Lower lobe of right lung (tissue), 2 donors: Measurements from ENCODE around the gene CCR6. TPM values are rescaled to one million over a fixed set of nuclear protein-coding genes. Genes with fewer than 3 reads are reported as not detected.

Experiments
- ATAC-seq, 2 donors: fragments of 200-7000 bp; cut with Tn5 transposase; one replicate each; pipeline ENCODE4 v1.9.1; 2020 to 2022; ENCODE audit warnings: mild to moderate bottlenecking in 2 of 2, moderate library complexity in 2 of 2
- DNase-seq: peaks from one replicate; pipeline ENCODE4 v3.0.0-alpha.2; 2020
- H3K27ac ChIP-seq: fragments of 200-600 bp; one replicate; pipeline ENCODE4 v1.8.0; 2022
- H3K27me3 ChIP-seq: fragments of 200-600 bp; one replicate; pipeline ENCODE4 v1.8.0; 2022; ENCODE audit warnings: low read depth
- H3K36me3 ChIP-seq: fragments of 200-600 bp; one replicate; pipeline ENCODE4 v1.8.0; 2022; ENCODE audit warnings: mild to moderate bottlenecking
- H3K4me1 ChIP-seq: fragments of 200-600 bp; one replicate; pipeline ENCODE4 v1.8.0; 2022
- H3K4me3 ChIP-seq: fragments of 200-600 bp; one replicate; pipeline ENCODE4 v1.8.0; 2022; ENCODE audit warnings: mild to moderate bottlenecking
- H3K9me3 ChIP-seq: fragments of 200-600 bp; one replicate; pipeline ENCODE4 v1.8.0; 2022
- intact Hi-C: fragments of 100-400 bp; cut with DNase I; formaldehyde crosslinking; loops from one replicate; pipeline ENCODE4 v1.11.0; 2022
- total RNA-seq: library from RNA; stranded (reverse); fragmentation: NEBNext Ultra II Directional; extraction: Animal tissue kit (Norgen Biotek cat#: 25700); gene quantifications from one replicate; pipeline ENCODE4 v1.2.1, GENCODE V29; 2021
- TF ChIP-seq, protein P1 (sequence below): fragments of 200-600 bp; IDR thresholded peaks from one replicate; pipeline ENCODE4 v1.8.0; 2022; ENCODE audit warnings: antibody characterized with exemption, mild to moderate bottlenecking
- donor health status: DM: no; HTN: yes; CAD: no; lungs with severe emphysema.

The CCR6 gene
- total RNA-seq, 1 donor from 2014 or later = 0.83 TPM

- Histone ChIP-seq H3K36me3 (no peaks in the 10 kb centered on the region), H3K27ac (no peak overlapping the region), H3K4me3 (no peak overlapping the region), H3K9me3 (no peaks in the 10 kb centered on the region), H3K27me3 (no peaks in the 10 kb centered on the region), H3K4me1 (no peaks in the 10 kb centered on the region)
- intact Hi-C loops = no loop called here
- no peak for DNase-seq
- no peak for ATAC-seq
- TF ChIP-seq, protein P1, sequence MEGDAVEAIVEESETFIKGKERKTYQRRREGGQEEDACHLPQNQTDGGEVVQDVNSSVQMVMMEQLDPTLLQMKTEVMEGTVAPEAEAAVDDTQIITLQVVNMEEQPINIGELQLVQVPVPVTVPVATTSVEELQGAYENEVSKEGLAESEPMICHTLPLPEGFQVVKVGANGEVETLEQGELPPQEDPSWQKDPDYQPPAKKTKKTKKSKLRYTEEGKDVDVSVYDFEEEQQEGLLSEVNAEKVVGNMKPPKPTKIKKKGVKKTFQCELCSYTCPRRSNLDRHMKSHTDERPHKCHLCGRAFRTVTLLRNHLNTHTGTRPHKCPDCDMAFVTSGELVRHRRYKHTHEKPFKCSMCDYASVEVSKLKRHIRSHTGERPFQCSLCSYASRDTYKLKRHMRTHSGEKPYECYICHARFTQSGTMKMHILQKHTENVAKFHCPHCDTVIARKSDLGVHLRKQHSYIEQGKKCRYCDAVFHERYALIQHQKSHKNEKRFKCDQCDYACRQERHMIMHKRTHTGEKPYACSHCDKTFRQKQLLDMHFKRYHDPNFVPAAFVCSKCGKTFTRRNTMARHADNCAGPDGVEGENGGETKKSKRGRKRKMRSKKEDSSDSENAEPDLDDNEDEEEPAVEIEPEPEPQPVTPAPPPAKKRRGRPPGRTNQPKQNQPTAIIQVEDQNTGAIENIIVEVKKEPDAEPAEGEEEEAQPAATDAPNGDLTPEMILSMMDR = no peak
These were observed 15.1 kb upstream of the CCR6 start for GRCh38 chr6:167107787-167108186.

GRCh38 chr6:167108278-167108677 lies 14.6 kb upstream of the CCR6 start:
- H3K4me1 ChIP-seq = no peaks in the 10 kb centered on the region
- no peaks in the 10 kb centered on the region for H3K27me3 ChIP-seq
- H3K36me3 ChIP-seq = no peaks in the 10 kb centered on the region
- H3K27ac ChIP-seq = no peak overlapping the region
- DNase-seq (no peak), ATAC-seq (no peak)
- TF ChIP-seq, protein P1 = no peak
- intact Hi-C loops = no loop called here
- no peaks in the 10 kb centered on the region for H3K9me3 ChIP-seq
- no peak overlapping the region for H3K4me3 ChIP-seq

DNA sequence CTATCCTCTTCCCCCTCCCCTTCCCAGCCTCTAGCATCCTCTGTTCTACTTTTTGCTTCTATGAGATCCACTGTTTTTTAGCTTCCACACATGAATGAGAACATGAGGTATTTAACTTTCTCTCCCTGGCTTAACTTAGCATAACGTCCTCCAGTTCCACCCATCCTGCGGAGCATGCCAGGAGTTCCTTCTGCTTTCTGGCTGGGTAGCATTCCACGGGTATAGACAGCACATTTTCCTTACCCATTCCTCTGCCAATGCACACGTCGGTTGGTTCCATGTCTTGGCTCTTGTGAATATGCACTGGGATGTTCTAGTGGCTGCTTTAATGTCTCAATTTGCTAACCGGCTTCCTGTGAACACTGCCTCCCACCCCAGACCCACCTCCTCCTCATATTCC lies 13.2 kb upstream of the CCR6 start:
- H3K27me3 ChIP-seq = no peaks in the 10 kb centered on the region
- H3K27ac ChIP-seq = no peak overlapping the region
- no peak overlapping the region for H3K4me3 ChIP-seq
- H3K4me1 ChIP-seq = no peaks in the 10 kb centered on the region
- ATAC-seq = no peak
- no peaks in the 10 kb centered on the region for H3K36me3 ChIP-seq
- intact Hi-C loops = no loop called here
- H3K9me3 ChIP-seq = no peaks in the 10 kb centered on the region
- TF ChIP-seq, protein P1 = no peak
- no peak for DNase-seq

GRCh38 chr6:167111597-167111996 lies 11.3 kb upstream of the CCR6 start:
- intact Hi-C loops = no loop called here
- no peak for DNase-seq

GRCh38 chr6:167112421-167112820 lies 10.5 kb upstream of the CCR6 start:
- TF ChIP-seq, protein P1 = no peak
- no peaks in the 10 kb centered on the region for H3K36me3 ChIP-seq
- no peaks in the 10 kb centered on the region for H3K4me1 ChIP-seq
- DNase-seq (no peak), ATAC-seq (no peak)
- H3K27ac ChIP-seq = no peak overlapping the region
- no peaks in the 10 kb centered on the region for H3K9me3 ChIP-seq
- H3K4me3 ChIP-seq = peak overlapping the region; percentile 14
- peaks cover 7% of the 10 kb centered on the region for H3K27me3 ChIP-seq
- intact Hi-C loops = no loop called here

More at GRCh38 chr6:167111597-167111996, 11.3 kb upstream of the CCR6 start:
- Histone ChIP-seq H3K9me3 (no peaks in the 10 kb centered on the region), H3K4me3 (no peak overlapping the region), H3K27me3 (peaks cover 5% of the 10 kb centered on the region), H3K27ac (no peak overlapping the region), H3K4me1 (no peaks in the 10 kb centered on the region), H3K36me3 (no peaks in the 10 kb centered on the region)
- TF ChIP-seq, protein P1 = no peak
- no peak for ATAC-seq
